ENCODE results near the gene HRAS. TPM values are rescaled to one million over a fixed set of nuclear protein-coding genes. Genes with fewer than 3 reads are reported as not detected.

HRAS gene
- 13.9 and 16.2 TPM in 2 replicates for total RNA-seq (2013; cell fraction: nucleolus; rRNA removed)
- total RNA-seq (2014; rRNA removed) (43.5 and 47.6 TPM in 2 replicates), total RNA-seq (2014; rRNA removed; fragmentation: Illumina TruSeq; extraction: Trizol) (25.3 and 31.6 TPM in 2 replicates), total RNA-seq (2021) (58.0 and 70.7 TPM in 2 replicates), polyA plus RNA-seq (2011; rRNA removed) (14.3 and 31.9 TPM in 2 replicates), polyA plus RNA-seq (2014; fragmentation: Illumina TruSeq; extraction: Trizol) (2.2 and 18.1 TPM in 2 replicates), polyA plus RNA-seq (2014; fragmentation: Nextera tagmentation; extraction: Ambion mirVana) (10 to 100 TPM in 1 of 2 experiments, 1 to 10 TPM in 1; 2.8 to 12.7 TPM), polyA plus RNA-seq (2014; rRNA removed) (52.7 and 56.9 TPM in 2 replicates), polyA plus RNA-seq (2016; fragmentation: Nextera tagmentation; extraction: Ambion mirVana) (10 to 100 TPM; 23.4 to 72.4 TPM), polyA minus RNA-seq (2011; rRNA and poly(A)+ RNA removed) (42.4 and 52.1 TPM in 2 replicates), Bru-seq, nascent RNA (percentile 53 among the genes with signal in this experiment), BruChase-seq, experiment 1, labeled RNA remaining after a 6-hour chase (percentile 69 among the genes with signal in this experiment), BruChase-seq, experiment 2, labeled RNA remaining after a 2-hour chase (percentile 65 among the genes with signal in this experiment)
- polyA plus RNA-seq (2011; ENCODE audit: low read depth), result 16.1 TPM
- 51.6 and 73.9 TPM in 2 replicates for polyA plus RNA-seq (2011; cell fraction: cytosol; rRNA removed)
- 131 and 165 TPM in 2 replicates for polyA plus RNA-seq (2011; cell fraction: nucleus; rRNA removed)
- 29.2 and 44.5 TPM in 2 replicates for polyA plus RNA-seq (2012)
- polyA minus RNA-seq (2011; cell fraction: cytosol; rRNA and poly(A)+ RNA removed), result 11.9 and 22.7 TPM in 2 replicates
- polyA minus RNA-seq (2011; cell fraction: nucleus; rRNA and poly(A)+ RNA removed), result 17.2 and 27.8 TPM in 2 replicates
- long read RNA-seq, experiment 1, partial matches to known transcripts, result 1 of 4 reads
- long read RNA-seq, experiment 1, other reads (novel, unspliced or antisense), result 1 of 4 reads
- long read RNA-seq, experiment 2, partial matches to known transcripts, result 1 of 2 reads
- long read RNA-seq, experiment 2, other reads (novel, unspliced or antisense), result 1 of 2 reads

DNA sequence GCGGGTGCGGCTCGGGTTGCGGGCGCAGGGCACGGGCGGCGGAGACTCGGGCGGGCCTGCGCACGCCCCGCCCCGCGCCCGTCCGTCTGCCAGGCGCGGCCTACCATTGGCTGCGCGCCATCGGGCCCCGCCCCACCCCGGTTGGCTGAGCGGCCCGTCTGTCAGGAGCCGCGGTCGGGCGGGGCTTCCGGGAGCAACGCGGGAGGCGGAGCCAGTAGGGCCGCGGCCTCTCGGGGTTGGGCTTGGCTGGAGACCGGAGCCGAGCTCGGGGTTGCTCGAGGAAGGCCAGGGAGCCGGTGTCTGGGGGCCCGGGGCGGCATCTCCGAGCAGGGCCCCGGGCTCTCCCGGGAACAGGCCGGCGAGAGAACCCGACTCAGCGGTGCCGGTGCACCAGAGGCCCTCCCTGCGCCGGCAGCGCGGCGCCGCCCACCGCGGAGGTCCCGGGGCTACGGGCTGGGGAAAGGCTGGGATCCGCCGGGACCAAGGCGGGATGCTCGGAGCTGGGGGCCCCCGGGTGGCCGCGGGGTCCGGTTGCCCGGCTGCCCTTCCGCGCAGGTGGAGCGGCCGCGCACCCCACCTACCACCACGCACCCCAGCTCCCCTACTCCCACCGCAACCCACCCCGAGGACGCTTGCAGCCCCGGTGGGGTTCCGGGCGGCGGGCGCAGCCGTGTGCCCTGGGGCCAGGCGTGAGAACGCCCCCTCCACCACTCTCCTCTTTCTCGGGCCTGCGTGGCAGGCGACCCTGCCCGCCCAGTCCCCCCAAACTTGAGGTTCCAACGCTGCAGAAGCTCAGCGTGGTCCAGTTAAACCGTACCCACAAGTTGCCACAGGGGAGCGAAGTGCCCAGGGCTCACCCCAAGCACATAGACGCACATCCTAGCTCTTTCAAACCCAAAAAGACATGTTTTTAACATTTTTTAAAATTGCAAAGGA, at the start of gene HRAS:
Gene HRAS, minus strand, starts transcription at position 58 of the 936 bp plus-strand sequence.
- intact Hi-C loops (cut with micrococcal nuclease; ENCODE audit: unreplicated experiment), result loop anchor here (2.0 kb wide), 1 partner anchor 29 kb away; the partner anchor contains the start of gene RNH1
- peak within 1 kb of the TSS; percentile 90 for H3K4me3 ChIP-seq
- ChIA-PET SMC1A (ENCODE audit: uncharacterized antibody, unreplicated experiment) (interaction anchor here (0.8 to 1.5 kb wide), 3 partner anchors 19 to 190 kb away, joined by 3 read pairs; no protein-coding TSS in a partner anchor), CTCF (interaction anchor here (0.8 to 1.5 kb wide), 8 partner anchors 11 to 190 kb away, joined by 3 to 8 read pairs (median 4); partner anchors contain the start of genes DEAF1 and TMEM80), POLR2A (interaction anchor here (0.6 to 2.5 kb wide), 17 partner anchors 9 to 329 kb away, joined by 3 to 15 read pairs (median 4); partner anchors contain the start of genes BET1L, DEAF1, PHRF1 and RIC8A), RAD21 (ENCODE audit: unreplicated experiment) (interaction anchor here (0.9 to 1.8 kb wide), 7 partner anchors 17 to 261 kb away, joined by 3 to 7 read pairs (median 4); partner anchors contain the start of genes PHRF1, PTDSS2 and RNH1)
- H3K9me3 ChIP-seq (replicated peaks; ENCODE audit: control insufficient read depth, insufficient read depth, low read length), result no peaks in the 10 kb centered on the region
- no peaks in the 10 kb centered on the region for H3K27me3 ChIP-seq (replicated peaks in 1 of 2; ENCODE audit: control insufficient read depth in 2 of 2, insufficient read depth in 2 of 2, low read length in 1 of 2)
- DNase-seq (ENCODE audit: low read depth, low spot score) (peak; percentile 59), FAIRE-seq (peak; percentile 86), ATAC-seq (peak; percentile 88)
- H3K4me1 ChIP-seq (ENCODE audit: control insufficient read depth, insufficient read depth, low read length), result peaks cover 28% of the 10 kb centered on the region
- H2AFZ ChIP-seq (ENCODE audit: control insufficient read depth, low read depth, low read length), result peak within 1 kb of the TSS; percentile 72
- WGBS (ENCODE audit: insufficient coverage, insufficient replicate concordance, low lambda C conversion rate, missing lambda C conversion rate), result 1% methylated on average over 62 of the region's 97 CpGs
- peaks cover 4% of the 10 kb centered on the region; the same call in 1 of the 2 replicates for H4K20me1 ChIP-seq (ENCODE audit: control insufficient read depth, insufficient read depth)
- peak within 1 kb of the TSS; percentile 79 for H3K27ac ChIP-seq (ENCODE audit: control insufficient read depth, insufficient read depth)
- H3K9ac ChIP-seq (ENCODE audit: control insufficient read depth, insufficient read depth, low read length), result peak within 1 kb of the TSS; percentile 85
- H3K36me3 ChIP-seq (ENCODE audit: control insufficient read depth in 2 of 2, insufficient read depth in 2 of 2, low read length in 1 of 2), result peaks cover 0 to 12% of the 10 kb centered on the region in 2 experiments; a peak in 3 of 4 replicates
- in situ Hi-C loops (cut with MboI), result no loop called here
- peaks cover 16% of the 10 kb centered on the region for H3K79me2 ChIP-seq (ENCODE audit: control insufficient read depth, insufficient read depth, low read length)
- peak within 1 kb of the TSS; percentile 100 for H3K4me2 ChIP-seq (ENCODE audit: control insufficient read depth, insufficient read depth)
- BruUV-seq (replicated peaks), result no TSS peak
- peak; percentile 6; the same call in 1 of the 3 replicates for TF ChIP-seq POU2F2 (IDR thresholded peaks at IDR 0.05; ENCODE audit: borderline replicate concordance, low read depth, low read length)
- TF ChIP-seq, protein P1, sequence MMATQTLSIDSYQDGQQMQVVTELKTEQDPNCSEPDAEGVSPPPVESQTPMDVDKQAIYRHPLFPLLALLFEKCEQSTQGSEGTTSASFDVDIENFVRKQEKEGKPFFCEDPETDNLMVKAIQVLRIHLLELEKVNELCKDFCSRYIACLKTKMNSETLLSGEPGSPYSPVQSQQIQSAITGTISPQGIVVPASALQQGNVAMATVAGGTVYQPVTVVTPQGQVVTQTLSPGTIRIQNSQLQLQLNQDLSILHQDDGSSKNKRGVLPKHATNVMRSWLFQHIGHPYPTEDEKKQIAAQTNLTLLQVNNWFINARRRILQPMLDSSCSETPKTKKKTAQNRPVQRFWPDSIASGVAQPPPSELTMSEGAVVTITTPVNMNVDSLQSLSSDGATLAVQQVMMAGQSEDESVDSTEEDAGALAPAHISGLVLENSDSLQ (IDR thresholded peaks at IDR 0.05), result peak; percentile 98
- peak; percentile 64 for TF ChIP-seq NR2F1 (conservative IDR thresholded peaks at IDR 0.05)
- no peak for TF ChIP-seq CBX5 (IDR thresholded peaks at IDR 0.05; ENCODE audit: low read depth)
- no peak for TF ChIP-seq SRF (IDR thresholded peaks at IDR 0.05; ENCODE audit: low read depth in 2 of 2, low read length in 2 of 2)
- TF ChIP-seq FOXK2 (IDR thresholded peaks at IDR 0.05), result no peak
- TF ChIP-seq CBFB (IDR thresholded peaks at IDR 0.05; ENCODE audit: low read depth), result no peak
- TF ChIP-seq PAX5 (IDR thresholded peaks at IDR 0.05; ENCODE audit: borderline replicate concordance, low read depth, low read length), result no peak
- TF ChIP-seq, protein P2, sequence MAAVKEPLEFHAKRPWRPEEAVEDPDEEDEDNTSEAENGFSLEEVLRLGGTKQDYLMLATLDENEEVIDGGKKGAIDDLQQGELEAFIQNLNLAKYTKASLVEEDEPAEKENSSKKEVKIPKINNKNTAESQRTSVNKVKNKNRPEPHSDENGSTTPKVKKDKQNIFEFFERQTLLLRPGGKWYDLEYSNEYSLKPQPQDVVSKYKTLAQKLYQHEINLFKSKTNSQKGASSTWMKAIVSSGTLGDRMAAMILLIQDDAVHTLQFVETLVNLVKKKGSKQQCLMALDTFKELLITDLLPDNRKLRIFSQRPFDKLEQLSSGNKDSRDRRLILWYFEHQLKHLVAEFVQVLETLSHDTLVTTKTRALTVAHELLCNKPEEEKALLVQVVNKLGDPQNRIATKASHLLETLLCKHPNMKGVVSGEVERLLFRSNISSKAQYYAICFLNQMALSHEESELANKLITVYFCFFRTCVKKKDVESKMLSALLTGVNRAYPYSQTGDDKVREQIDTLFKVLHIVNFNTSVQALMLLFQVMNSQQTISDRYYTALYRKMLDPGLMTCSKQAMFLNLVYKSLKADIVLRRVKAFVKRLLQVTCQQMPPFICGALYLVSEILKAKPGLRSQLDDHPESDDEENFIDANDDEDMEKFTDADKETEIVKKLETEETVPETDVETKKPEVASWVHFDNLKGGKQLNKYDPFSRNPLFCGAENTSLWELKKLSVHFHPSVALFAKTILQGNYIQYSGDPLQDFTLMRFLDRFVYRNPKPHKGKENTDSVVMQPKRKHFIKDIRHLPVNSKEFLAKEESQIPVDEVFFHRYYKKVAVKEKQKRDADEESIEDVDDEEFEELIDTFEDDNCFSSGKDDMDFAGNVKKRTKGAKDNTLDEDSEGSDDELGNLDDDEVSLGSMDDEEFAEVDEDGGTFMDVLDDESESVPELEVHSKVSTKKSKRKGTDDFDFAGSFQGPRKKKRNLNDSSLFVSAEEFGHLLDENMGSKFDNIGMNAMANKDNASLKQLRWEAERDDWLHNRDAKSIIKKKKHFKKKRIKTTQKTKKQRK (IDR thresholded peaks at IDR 0.05; ENCODE audit: low read depth, low read length), result peak; percentile 42; the same call in 1 of the 2 replicates
- TF ChIP-seq, protein P3, sequence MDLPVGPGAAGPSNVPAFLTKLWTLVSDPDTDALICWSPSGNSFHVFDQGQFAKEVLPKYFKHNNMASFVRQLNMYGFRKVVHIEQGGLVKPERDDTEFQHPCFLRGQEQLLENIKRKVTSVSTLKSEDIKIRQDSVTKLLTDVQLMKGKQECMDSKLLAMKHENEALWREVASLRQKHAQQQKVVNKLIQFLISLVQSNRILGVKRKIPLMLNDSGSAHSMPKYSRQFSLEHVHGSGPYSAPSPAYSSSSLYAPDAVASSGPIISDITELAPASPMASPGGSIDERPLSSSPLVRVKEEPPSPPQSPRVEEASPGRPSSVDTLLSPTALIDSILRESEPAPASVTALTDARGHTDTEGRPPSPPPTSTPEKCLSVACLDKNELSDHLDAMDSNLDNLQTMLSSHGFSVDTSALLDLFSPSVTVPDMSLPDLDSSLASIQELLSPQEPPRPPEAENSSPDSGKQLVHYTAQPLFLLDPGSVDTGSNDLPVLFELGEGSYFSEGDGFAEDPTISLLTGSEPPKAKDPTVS (IDR thresholded peaks at IDR 0.05; ENCODE audit: low read depth, low read length), result no peak
- TF ChIP-seq SP1 (IDR thresholded peaks at IDR 0.05; ENCODE audit: low read depth, low read length), result peak; percentile 95
- peak; percentile 38; the same call in 1 of the 2 replicates for TF ChIP-seq TAF1 (IDR thresholded peaks at IDR 0.05; ENCODE audit: borderline replicate concordance, low read depth, low read length)
